PFSK-1 (cell line): Measurements from ENCODE around the gene RFNG.

Experiments
- POLR2AphosphoS5 ChIP-seq: IDR thresholded peaks from 2 replicates; pipeline ENCODE4 v1.6.1; 2012; ENCODE audit warnings: low read depth, mild to moderate bottlenecking, control low read depth, low read length, moderate library complexity
- SIN3A ChIP-seq: IDR thresholded peaks from 2 replicates; pipeline ENCODE4 v1.6.1; 2012; ENCODE audit warnings: mild to moderate bottlenecking, low read length, moderate library complexity, borderline replicate concordance; ENCODE audit not compliant: insufficient read depth
- TAF1 ChIP-seq: IDR thresholded peaks from 2 replicates; pipeline ENCODE4 v1.6.1; 2012; ENCODE audit warnings: low read length, control low read depth, borderline replicate concordance; ENCODE audit not compliant: insufficient read depth

- TF ChIP-seq TAF1 (no peak), SIN3A (no peak), POLR2AphosphoS5 (no peak)
Observed at GRCh38 chr17:82053556-82054263, 2.1 kb upstream of the RFNG start.
